Measurements from ENCODE around the gene CRY1.
"Not testable (repeated sequence)": the region's sequence is repeated elsewhere in the genome, so short reads cannot be mapped to it uniquely, and the experiment has no call there.

The CRY1 gene

GRCh38 chr12:107014055-107014454 lies 79.3 kb downstream of the CRY1 start:
- TF ChIP-seq POLR2A (IDR thresholded peaks at IDR 0.05; ENCODE audit: extremely low read depth, insufficient read length) (no peak), MAX (IDR thresholded peaks at IDR 0.05; ENCODE audit: low read depth, low read length) (no peak), MYC (IDR thresholded peaks at IDR 0.05; ENCODE audit: low read depth, low read length) (no peak), CTCF (IDR thresholded peaks at IDR 0.05; ENCODE audit: low read depth, low read length) (no peak)
- DNase-seq (ENCODE audit: low read depth) = no peak
- no peak overlapping the region for H3K4me3 ChIP-seq (ENCODE audit: low read depth, low read length)

- H3K4me3 ChIP-seq (ENCODE audit: low read depth, low read length) = no peak overlapping the region
- no peak for DNase-seq (ENCODE audit: low read depth)
- TF ChIP-seq MAX (IDR thresholded peaks at IDR 0.05; ENCODE audit: low read depth, low read length) = no peak
- no peak for TF ChIP-seq POLR2A (IDR thresholded peaks at IDR 0.05; ENCODE audit: extremely low read depth, insufficient read length)
- TF ChIP-seq CTCF (IDR thresholded peaks at IDR 0.05; ENCODE audit: low read depth, low read length) = no peak
- TF ChIP-seq MYC (IDR thresholded peaks at IDR 0.05; ENCODE audit: low read depth, low read length) = no peak
These were observed 80.5 kb downstream of the CRY1 start for GRCh38 chr12:107012736-107013425.

- DNase-seq (ENCODE audit: low read depth) = no peak
- no peak overlapping the region for H3K4me3 ChIP-seq (ENCODE audit: low read depth, low read length)
- TF ChIP-seq CTCF (IDR thresholded peaks at IDR 0.05; ENCODE audit: low read depth, low read length) = no peak
- TF ChIP-seq POLR2A (IDR thresholded peaks at IDR 0.05; ENCODE audit: extremely low read depth, insufficient read length) = no peak
- no peak for TF ChIP-seq MYC (IDR thresholded peaks at IDR 0.05; ENCODE audit: low read depth, low read length)
- no peak for TF ChIP-seq MAX (IDR thresholded peaks at IDR 0.05; ENCODE audit: low read depth, low read length)
These were observed 81.8 kb downstream of the CRY1 start for GRCh38 chr12:107011519-107011918.

- DNase-seq (ENCODE audit: low read depth) = peak; percentile 71
- H3K4me3 ChIP-seq (ENCODE audit: low read depth, low read length) = no peak overlapping the region
- TF ChIP-seq MYC (IDR thresholded peaks at IDR 0.05; ENCODE audit: low read depth, low read length) = no peak
- TF ChIP-seq MAX (IDR thresholded peaks at IDR 0.05; ENCODE audit: low read depth, low read length) = no peak
- TF ChIP-seq CTCF (IDR thresholded peaks at IDR 0.05; ENCODE audit: low read depth, low read length) = no peak
- TF ChIP-seq POLR2A (IDR thresholded peaks at IDR 0.05; ENCODE audit: extremely low read depth, insufficient read length) = no peak
These were observed 85.9 kb downstream of the CRY1 start for GRCh38 chr12:107007411-107007810.

GRCh38 chr12:107002665-107003064 lies 90.7 kb downstream of the CRY1 start:
- not testable (repeated sequence) for DNase-seq (ENCODE audit: low read depth); H3K4me3 ChIP-seq (ENCODE audit: low read depth, low read length)

- no peak overlapping the region for H3K4me3 ChIP-seq (ENCODE audit: low read depth, low read length)
- no peak for TF ChIP-seq POLR2A (IDR thresholded peaks at IDR 0.05; ENCODE audit: extremely low read depth, insufficient read length)
- TF ChIP-seq MYC (IDR thresholded peaks at IDR 0.05; ENCODE audit: low read depth, low read length) = no peak
- no peak for TF ChIP-seq MAX (IDR thresholded peaks at IDR 0.05; ENCODE audit: low read depth, low read length)
- TF ChIP-seq CTCF (IDR thresholded peaks at IDR 0.05; ENCODE audit: low read depth, low read length) = no peak
- DNase-seq (ENCODE audit: low read depth) = no peak
These were observed 93.9 kb downstream of the CRY1 start for GRCh38 chr12:106999446-106999845.

Data from NB4 (cell line).